ENCODE results near the gene OTOP3.
"Not testable (repeated sequence)": the region's sequence is repeated elsewhere in the genome, so short reads cannot be mapped to it uniquely, and the experiment has no call there.

Gene OTOP3

GRCh38 chr17:74964246-74964761 lies 28.6 kb downstream of the OTOP3 start:
- DNase-seq (ENCODE audit: low read depth) = no peak
- TF ChIP-seq CTCF (IDR thresholded peaks at IDR 0.05; ENCODE audit: low read depth, low read length, missing control alignments) = no peak
- H3K4me3 ChIP-seq (ENCODE audit: low read depth, low read length) = no peak overlapping the region

GRCh38 chr17:74964988-74965622 lies 29.4 kb downstream of the OTOP3 start:
- H3K4me3 ChIP-seq (ENCODE audit: low read depth, low read length) = no peak overlapping the region
- no peak for DNase-seq (ENCODE audit: low read depth)
- TF ChIP-seq CTCF (IDR thresholded peaks at IDR 0.05; ENCODE audit: low read depth, low read length, missing control alignments) = no peak

- DNase-seq (ENCODE audit: low read depth) = no peak
- TF ChIP-seq CTCF (IDR thresholded peaks at IDR 0.05; ENCODE audit: low read depth, low read length, missing control alignments) = no peak
- no peak overlapping the region for H3K4me3 ChIP-seq (ENCODE audit: low read depth, low read length)
Measured at GRCh38 chr17:74968361-74968780, 32.7 kb downstream of the OTOP3 start.

- H3K4me3 ChIP-seq (ENCODE audit: low read depth, low read length); DNase-seq (ENCODE audit: low read depth): not testable (repeated sequence)
Measured at GRCh38 chr17:74969501-74969900, 33.8 kb downstream of the OTOP3 start.

GRCh38 chr17:74970395-74970794 lies 34.7 kb downstream of the OTOP3 start:
- no peak for TF ChIP-seq CTCF (IDR thresholded peaks at IDR 0.05; ENCODE audit: low read depth, low read length, missing control alignments)
- DNase-seq (ENCODE audit: low read depth) = no peak
- no peak overlapping the region for H3K4me3 ChIP-seq (ENCODE audit: low read depth, low read length)

- no peak for DNase-seq (ENCODE audit: low read depth)
- peak overlapping the region; percentile 9; the same call in 1 of the 2 replicates for H3K4me3 ChIP-seq (ENCODE audit: low read depth, low read length)
- no peak for TF ChIP-seq CTCF (IDR thresholded peaks at IDR 0.05; ENCODE audit: low read depth, low read length, missing control alignments)
Measured at GRCh38 chr17:74971069-74971841, 35.6 kb downstream of the OTOP3 start.

GRCh38 chr17:74971842-74972106 lies 36.1 kb downstream of the OTOP3 start:
- TF ChIP-seq CTCF (IDR thresholded peaks at IDR 0.05; ENCODE audit: low read depth, low read length, missing control alignments) = no peak
- H3K4me3 ChIP-seq (ENCODE audit: low read depth, low read length) = peak overlapping the region; percentile 9; the same call in 1 of the 2 replicates
- no peak for DNase-seq (ENCODE audit: low read depth)

Measured in GM12864 (cell line).